GM15510 (cell line): Measurements from ENCODE around the gene EPHB6.

ENCODE experiments used
- POLR2A ChIP-seq: IDR thresholded peaks from 3 replicates; pipeline ENCODE4 v1.6.1; 2011; ENCODE audit warnings: borderline replicate concordance; ENCODE audit not compliant: insufficient read length; ENCODE audit errors: extremely low read depth

EPHB6 gene

GRCh38 chr7:142887282-142888015 lies 32.6 kb downstream of the EPHB6 start:
- no peak for TF ChIP-seq POLR2A

GRCh38 chr7:142889816-142890215 lies 34.9 kb downstream of the EPHB6 start:
- no peak for TF ChIP-seq POLR2A

GRCh38 chr7:142890874-142891485 lies 36.1 kb downstream of the EPHB6 start:
- no peak for TF ChIP-seq POLR2A

GRCh38 chr7:142891490-142892082 lies 36.7 kb downstream of the EPHB6 start:
- TF ChIP-seq POLR2A = no peak

- no peak for TF ChIP-seq POLR2A
These were observed 38.1 kb downstream of the EPHB6 start for GRCh38 chr7:142892951-142893350.

- TF ChIP-seq POLR2A = no peak
These were observed 39.5 kb downstream of the EPHB6 start for GRCh38 chr7:142894112-142894984.

- TF ChIP-seq POLR2A = no peak
These were observed 40.2 kb downstream of the EPHB6 start for GRCh38 chr7:142894985-142895593.

- TF ChIP-seq POLR2A = no peak
These were observed 41.3 kb downstream of the EPHB6 start for GRCh38 chr7:142896151-142896550.

GRCh38 chr7:142896741-142897379 lies 42.0 kb downstream of the EPHB6 start:
- no peak for TF ChIP-seq POLR2A

- TF ChIP-seq POLR2A = no peak
These were observed 42.8 kb downstream of the EPHB6 start for GRCh38 chr7:142897691-142898090.

- no peak for TF ChIP-seq POLR2A
These were observed 43.7 kb downstream of the EPHB6 start for GRCh38 chr7:142898377-142899170.

GRCh38 chr7:142899661-142900060 lies 44.8 kb downstream of the EPHB6 start:
- no peak for TF ChIP-seq POLR2A
